K562 (cell line): ENCODE results near the gene POP7. TPM values are rescaled to one million over a fixed set of nuclear protein-coding genes. Genes with fewer than 3 reads are reported as not detected.

ENCODE experiments used
- ARID4B ChIP-seq: sonication (generic); formaldehyde crosslinking; IDR thresholded peaks from 2 replicates; pipeline ENCODE4 v1.8.0; 2022; ENCODE audit warnings: mild to moderate bottlenecking, missing genetic modification reagents
- DPF2 ChIP-seq: fragments of 450-650 bp; IDR thresholded peaks from 2 replicates; pipeline ENCODE4 v1.6.1; 2016
- HDAC2 ChIP-seq: fragments of 450-650 bp; IDR thresholded peaks from 2 replicates; pipeline ENCODE4 v1.6.1; 2016; ENCODE audit warnings: mild to moderate bottlenecking
- HNRNPH1 ChIP-seq: fragments of 200-400 bp; formaldehyde crosslinking; optimal IDR thresholded peaks from 2 replicates; pipeline ENCODE3; 2017; ENCODE audit warnings: low read depth, mild to moderate bottlenecking, low read length, moderate library complexity
- JUNB ChIP-seq: fragments of 450-650 bp; formaldehyde crosslinking; conservative IDR thresholded peaks from 2 replicates; pipeline ENCODE4 v1.4.0; 2020; ENCODE audit warnings: mild to moderate bottlenecking
- KHSRP ChIP-seq: fragments of 450-650 bp; IDR thresholded peaks from 2 replicates; pipeline ENCODE4 v1.6.1; 2017
- MBD1 ChIP-seq: fragments of 250-450 bp; sonication (Bioruptor Pico); IDR thresholded peaks from 2 replicates; pipeline ENCODE4 v1.8.0; 2022; ENCODE audit warnings: inconsistent platforms
- MLX ChIP-seq, 2 experiments: fragments of 450-650 bp in 1 of 2; sonication (generic) in 1 of 2; formaldehyde crosslinking; conservative IDR thresholded peaks; 2 replicates each; pipeline versions ENCODE4 v1.4.0 to v1.8.1; 2020 to 2022; ENCODE audit warnings: mild to moderate bottlenecking in 1 of 2, missing genetic modification reagents in 1 of 2
- NBN ChIP-seq: fragments of 450-650 bp; IDR thresholded peaks from 2 replicates; pipeline ENCODE4 v1.6.1; 2016; ENCODE audit warnings: low read depth, mild to moderate bottlenecking
- NKRF ChIP-seq: fragments of 450-650 bp; IDR thresholded peaks from 2 replicates; pipeline ENCODE4 v1.6.1; 2016; ENCODE audit warnings: borderline replicate concordance
- ZFPM2 ChIP-seq: fragments of 250-450 bp; sonication (Bioruptor Pico); IDR thresholded peaks from 2 replicates; pipeline ENCODE4 v1.5.1; 2022; ENCODE audit warnings: mild to moderate bottlenecking
- ZNF699 ChIP-seq: fragments of 250-450 bp; sonication (Bioruptor Pico); IDR thresholded peaks from 2 replicates; pipeline ENCODE4 v1.8.0; 2021; ENCODE audit warnings: mild to moderate bottlenecking, moderate library complexity; ENCODE audit not compliant: insufficient replicate concordance
- polyA plus RNA-seq, 8 experiments: library from polyadenylated mRNA; depleted of rRNA in 4 of 8; stranded (reverse) in 5 of 8; unstranded in 3 of 8; fragments of >200 nt; fragmentation: Nextera tagmentation in 2 of 8; fragmentation: Illumina TruSeq in 1 of 8; extraction: Ambion mirVana in 2 of 8; extraction: Trizol in 1 of 8; gene quantifications; 2 replicates each; pipeline versions ENCODE4 v1.2.1 to v1.2.3, GENCODE V29; 2011 to 2014; ENCODE audit warnings: inconsistent platforms in 1 of 8, missing spikeins in 1 of 8
- total RNA-seq, 7 experiments: library from RNA; depleted of rRNA in 6 of 7; stranded (reverse); fragments of >200 nt in 6 of 7; fragmentation: Illumina TruSeq in 2 of 7; extraction: Trizol in 2 of 7; gene quantifications; 2 replicates each; pipeline versions ENCODE4 v1.2.1 to v1.2.3, GENCODE V29; 2011 to 2021; ENCODE audit warnings: low replicate concordance in 1 of 7
- TF ChIP-seq, protein P1 (sequence below): fragments of 250-450 bp; sonication (Bioruptor Pico); IDR thresholded peaks from 2 replicates; pipeline ENCODE4 v1.4.0; 2020

The POP7 gene
- total and polyA plus RNA-seq, 9 of the 15 experiments (the other 6 are each of a cell fraction or from before 2014, with no cell fraction given) = 11.5 to 163 (median 68.9) TPM

DNA sequence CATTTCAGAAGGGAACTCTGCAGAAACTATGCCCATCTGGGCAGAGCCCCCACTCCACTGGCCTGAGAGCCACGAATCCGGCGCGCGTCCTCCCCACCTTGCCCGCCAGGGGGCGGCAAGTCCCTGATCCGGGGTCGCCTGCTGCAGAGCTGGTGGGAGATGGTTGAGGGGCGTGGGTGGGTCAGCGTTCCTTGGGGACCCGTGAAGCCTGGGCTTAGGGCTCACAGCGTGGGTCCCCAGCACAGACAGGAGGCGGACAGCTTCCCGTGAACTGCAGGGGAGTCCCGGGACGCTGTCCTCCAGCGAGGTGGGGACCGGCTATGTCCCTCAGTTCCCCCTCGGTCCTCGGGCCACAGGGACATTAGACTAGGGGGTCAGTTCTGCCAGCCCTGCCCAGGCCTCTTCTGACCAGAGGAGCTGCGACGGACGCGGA, 585 bp upstream of the POP7 start (continued):
- TF ChIP-seq MBD1 (CRISPR knock-in tag) = no peak
- peak; percentile 87 for TF ChIP-seq NKRF
- no peak for TF ChIP-seq ZNF699 (CRISPR knock-in tag)
- TF ChIP-seq, protein P1, sequence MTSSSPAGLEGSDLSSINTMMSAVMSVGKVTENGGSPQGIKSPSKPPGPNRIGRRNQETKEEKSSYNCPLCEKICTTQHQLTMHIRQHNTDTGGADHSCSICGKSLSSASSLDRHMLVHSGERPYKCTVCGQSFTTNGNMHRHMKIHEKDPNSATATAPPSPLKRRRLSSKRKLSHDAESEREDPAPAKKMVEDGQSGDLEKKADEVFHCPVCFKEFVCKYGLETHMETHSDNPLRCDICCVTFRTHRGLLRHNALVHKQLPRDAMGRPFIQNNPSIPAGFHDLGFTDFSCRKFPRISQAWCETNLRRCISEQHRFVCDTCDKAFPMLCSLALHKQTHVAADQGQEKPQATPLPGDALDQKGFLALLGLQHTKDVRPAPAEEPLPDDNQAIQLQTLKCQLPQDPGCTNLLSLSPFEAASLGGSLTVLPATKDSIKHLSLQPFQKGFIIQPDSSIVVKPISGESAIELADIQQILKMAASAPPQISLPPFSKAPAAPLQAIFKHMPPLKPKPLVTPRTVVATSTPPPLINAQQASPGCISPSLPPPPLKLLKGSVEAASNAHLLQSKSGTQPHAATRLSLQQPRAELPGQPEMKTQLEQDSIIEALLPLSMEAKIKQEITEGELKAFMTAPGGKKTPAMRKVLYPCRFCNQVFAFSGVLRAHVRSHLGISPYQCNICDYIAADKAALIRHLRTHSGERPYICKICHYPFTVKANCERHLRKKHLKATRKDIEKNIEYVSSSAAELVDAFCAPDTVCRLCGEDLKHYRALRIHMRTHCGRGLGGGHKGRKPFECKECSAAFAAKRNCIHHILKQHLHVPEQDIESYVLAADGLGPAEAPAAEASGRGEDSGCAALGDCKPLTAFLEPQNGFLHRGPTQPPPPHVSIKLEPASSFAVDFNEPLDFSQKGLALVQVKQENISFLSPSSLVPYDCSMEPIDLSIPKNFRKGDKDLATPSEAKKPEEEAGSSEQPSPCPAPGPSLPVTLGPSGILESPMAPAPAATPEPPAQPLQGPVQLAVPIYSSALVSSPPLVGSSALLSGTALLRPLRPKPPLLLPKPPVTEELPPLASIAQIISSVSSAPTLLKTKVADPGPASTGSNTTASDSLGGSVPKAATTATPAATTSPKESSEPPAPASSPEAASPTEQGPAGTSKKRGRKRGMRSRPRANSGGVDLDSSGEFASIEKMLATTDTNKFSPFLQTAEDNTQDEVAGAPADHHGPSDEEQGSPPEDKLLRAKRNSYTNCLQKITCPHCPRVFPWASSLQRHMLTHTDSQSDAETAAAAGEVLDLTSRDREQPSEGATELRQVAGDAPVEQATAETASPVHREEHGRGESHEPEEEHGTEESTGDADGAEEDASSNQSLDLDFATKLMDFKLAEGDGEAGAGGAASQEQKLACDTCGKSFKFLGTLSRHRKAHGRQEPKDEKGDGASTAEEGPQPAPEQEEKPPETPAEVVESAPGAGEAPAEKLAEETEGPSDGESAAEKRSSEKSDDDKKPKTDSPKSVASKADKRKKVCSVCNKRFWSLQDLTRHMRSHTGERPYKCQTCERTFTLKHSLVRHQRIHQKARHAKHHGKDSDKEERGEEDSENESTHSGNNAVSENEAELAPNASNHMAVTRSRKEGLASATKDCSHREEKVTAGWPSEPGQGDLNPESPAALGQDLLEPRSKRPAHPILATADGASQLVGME (CRISPR knock-in tag) = 0 out of 2 replicates have a peak, but pooled peaks have one; percentile 21
- no peak for TF ChIP-seq KHSRP
- no peak for TF ChIP-seq JUNB (CRISPR knock-in tag)
- no peak for TF ChIP-seq ARID4B (CRISPR knock-in tag)
- peak; percentile 93 for TF ChIP-seq HDAC2
- TF ChIP-seq NBN = peak; percentile 48
- no peak for TF ChIP-seq MLX (CRISPR knock-in tag; conservative IDR thresholded peaks at IDR 0.05)
- peak; percentile 54 for TF ChIP-seq DPF2
- 0 out of 2 replicates have a peak, but pooled peaks have one; percentile 73 for TF ChIP-seq ZFPM2 (CRISPR knock-in tag)
- TF ChIP-seq HNRNPH1 = no peak
